ENCODE results near the gene SYNE1.

The SYNE1 gene

DNA sequence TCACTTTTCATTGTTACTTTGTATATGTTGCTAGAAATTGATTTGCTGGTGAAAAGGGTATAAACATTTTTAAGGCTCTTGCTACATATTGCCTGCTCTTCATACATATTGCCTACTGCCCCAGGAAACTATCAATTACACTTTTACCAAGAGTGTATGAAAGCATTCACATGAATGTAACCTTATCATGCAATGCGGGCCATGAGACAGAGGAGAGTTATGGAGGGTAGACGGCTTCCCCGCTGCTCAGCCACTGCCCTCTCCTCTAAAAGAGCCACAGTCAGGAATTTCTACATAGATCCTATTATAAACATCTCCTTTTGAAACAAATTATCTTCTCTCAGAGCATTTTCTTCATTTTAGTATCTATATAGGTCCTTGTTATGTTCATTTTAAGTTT, 565.3 kb downstream of the SYNE1 start:
- no peak for DNase-seq (ENCODE audit: low read depth in 1 of 2, low spot score in 1 of 2)
